Stimulated activated CD4-positive, alpha-beta T cell treated with anti-CD3 and anti-CD28 coated beads, TNF-alpha, amount 100 ng/mL, for 24 hours (primary cell): ENCODE measurements around the gene AR.
"Not testable (repeated sequence)": the region's sequence is repeated elsewhere in the genome, so short reads cannot be mapped to it uniquely, and the experiment has no call there.

Experiments
- DNase-seq, 3 experiments: peaks; one replicate each; pipeline ENCODE4 v3.0.0-alpha.2; 2020; ENCODE audit warnings: low read depth in 3 of 3

AR gene

DNA sequence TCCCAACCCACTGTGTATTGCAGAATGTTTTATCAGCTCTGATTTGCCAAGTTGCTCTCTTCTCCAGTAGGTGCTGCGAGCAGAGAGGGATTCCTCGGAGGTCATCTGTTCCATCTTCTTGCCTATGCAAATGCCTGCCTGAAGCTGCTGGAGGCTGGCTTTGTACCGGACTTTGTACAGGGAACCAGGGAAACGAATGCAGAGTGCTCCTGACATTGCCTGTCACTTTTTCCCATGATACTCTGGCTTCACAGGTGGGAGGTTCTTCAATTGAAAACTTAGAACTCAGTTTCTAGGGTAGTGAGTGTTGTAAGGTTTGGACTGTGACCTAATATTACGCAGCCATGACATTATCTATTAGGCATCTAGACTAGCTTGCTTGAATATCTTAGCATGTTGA, 24.9 kb downstream of the AR start:
- DNase-seq: no peak

DNA sequence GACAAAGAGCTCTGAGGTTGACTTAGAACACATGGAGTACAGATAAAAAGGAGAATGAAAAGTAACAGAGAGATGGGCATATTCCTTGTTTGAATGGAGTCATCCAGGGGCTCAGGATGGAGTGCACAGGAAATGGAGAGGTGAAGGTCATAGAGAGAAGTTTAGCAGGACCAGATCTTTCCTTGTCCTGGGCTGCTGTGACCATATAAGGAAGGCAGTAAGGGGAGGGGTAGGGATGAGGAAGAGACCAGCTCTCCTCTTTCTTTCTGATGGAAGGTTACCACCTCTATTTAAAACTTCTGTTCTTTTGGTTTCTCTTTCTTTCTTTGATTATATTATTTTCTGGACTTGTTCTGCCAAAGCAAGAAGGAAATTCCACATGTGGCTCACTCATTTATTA, 27.0 kb downstream of the AR start:
- no peak for DNase-seq

DNA sequence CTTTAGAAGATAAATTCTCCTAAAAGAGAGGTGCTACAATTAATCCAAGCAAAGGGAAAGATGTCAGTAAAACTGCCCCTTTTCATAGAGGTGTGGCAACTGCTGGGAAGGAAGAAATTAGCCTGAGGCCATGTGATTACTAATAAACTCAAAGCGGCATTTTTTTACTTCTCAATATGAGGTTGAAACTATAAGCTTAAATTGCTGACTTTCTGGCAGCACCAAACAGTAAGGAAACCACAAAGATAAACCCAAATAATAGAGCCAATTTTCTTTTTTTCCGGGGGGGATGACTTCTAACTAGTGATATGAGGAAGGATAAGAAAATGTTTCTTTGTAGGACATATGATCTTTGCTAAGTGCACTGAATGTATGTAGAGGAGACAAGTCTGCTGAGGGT, 30.9 kb downstream of the AR start:
- no peak for DNase-seq

DNA sequence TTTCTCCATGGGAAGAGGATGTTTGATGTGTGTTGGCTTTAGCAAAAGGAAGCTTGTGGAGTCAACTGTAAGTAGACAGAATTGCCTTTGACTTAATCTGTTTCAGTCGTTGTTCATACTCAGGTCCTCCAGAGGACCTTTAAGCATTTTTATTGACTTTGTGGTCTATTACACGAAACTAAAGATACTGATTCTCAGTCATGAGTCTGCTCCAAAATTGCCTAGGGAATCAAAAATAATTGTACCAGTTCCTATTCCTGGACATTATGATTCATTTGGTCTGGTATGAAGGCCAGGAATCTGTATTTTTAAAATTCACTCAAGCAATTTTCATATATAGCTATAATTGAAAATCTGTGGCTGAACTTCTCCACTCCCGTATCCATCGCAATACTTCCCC, 38.6 kb downstream of the AR start:
- DNase-seq: no peak

DNA sequence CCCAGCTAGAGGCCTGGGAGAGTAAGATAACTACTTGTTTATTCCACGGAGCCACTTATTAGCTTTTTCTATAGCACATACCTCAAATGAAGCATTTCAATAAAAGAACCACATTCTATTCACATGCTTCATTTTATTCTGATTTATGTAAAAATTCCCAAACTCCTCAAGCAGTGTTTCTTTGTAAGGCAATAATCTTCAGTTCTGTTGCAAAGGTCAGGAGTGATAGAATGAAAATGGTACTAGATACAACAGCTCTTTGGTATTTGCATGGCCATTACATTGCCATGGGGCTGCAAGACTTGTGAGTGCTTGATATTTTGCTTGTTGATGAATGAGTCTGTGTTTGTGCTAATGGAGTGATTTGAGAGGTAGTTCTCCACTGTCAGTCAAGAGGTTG, 39.4 kb downstream of the AR start:
- DNase-seq: no peak

DNA sequence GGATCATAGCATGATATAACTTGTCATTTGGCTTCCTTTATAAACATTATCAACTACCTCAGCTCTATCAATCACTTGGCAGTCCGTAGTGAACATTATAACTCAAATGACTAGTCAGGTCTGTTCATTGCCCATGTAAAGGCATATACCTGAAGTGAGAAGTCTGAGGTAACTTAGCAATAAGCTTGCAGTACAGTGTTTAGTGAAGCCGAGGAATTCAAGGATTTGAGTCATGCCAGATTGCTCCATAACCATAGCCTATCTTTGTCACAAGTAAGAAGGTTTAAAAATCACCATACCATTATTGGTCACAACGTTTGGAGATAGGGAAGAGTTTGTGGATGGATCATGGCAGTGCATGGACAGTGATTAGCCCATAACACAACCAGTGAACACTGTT, 41.6 kb downstream of the AR start:
- no peak for DNase-seq

DNA sequence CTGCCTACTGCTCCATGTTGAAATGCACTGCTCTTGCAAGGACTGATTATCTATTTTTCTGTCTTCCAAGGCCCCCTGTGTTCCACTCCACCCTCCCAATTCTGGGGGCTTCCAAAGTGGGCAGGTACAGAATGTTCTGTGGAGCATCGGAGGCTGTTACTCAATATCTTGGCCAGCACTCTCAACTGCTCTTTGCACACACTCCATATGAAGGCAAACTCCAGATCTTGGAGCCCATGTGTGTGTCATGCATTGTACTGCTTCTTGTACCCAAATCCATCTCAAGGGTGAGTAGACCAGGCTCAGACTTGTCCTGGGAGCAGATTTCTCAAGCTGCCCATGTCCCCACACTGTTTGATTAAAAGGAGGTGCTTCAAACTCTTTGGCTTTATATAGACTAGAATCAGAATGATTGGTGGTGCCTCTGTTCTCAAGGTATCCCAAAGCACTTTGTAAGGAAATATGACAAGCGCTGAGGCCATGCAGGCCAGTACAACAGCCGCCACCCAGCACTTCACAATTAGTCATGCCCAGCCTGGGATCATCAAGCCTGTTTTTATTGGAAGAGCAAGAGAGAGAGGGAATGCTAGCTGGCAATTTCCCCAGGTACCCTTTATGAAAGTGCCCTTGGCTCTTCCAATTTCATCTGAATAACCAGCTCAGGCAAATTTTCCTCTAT, 44.3 kb downstream of the AR start:
- no peak for DNase-seq

DNA sequence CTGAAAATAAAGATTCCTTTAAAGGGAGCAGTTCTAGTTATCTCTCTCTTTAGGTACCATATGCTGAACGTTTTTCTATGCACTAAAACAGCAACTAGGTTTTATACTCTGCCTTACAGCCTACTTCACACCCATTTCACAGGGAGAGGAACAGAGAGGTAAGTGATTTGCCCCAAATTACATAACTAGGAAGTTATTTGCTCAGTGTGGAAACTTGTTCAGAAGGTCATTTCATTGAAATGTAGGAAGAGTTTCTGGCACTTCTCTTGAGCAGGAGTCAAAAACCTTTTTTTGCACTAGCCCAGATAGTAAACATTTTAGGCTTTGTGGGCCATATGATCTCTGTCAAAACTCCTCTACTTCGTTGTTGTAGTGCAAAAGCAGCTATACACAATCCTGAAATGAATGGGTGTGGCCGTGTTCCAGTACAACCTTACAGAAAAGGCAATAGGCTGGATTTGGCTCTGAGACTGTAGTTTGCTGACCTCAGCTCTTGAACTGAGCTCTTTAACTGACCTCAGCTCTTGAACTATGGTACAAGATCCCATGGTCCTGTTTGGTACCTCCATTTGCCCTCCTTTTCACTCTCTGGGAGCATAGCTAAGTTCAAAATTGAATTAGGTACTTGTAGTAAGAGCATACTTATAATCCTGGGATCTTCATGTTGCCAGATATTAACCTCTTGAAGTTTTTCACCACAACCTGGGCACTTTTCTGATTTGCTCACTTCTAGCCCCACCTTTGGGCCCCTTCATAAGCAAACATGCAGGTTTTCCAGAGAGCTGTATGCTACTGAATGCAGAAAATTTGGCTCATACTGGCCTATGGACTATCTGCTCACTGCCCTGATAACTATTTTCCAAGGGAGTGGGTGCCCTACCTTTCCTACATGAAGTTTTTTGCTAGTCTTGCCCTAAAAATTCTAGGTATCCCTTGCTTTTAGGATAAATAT, 53.3 kb downstream of the AR start:
- DNase-seq: no peak

DNA sequence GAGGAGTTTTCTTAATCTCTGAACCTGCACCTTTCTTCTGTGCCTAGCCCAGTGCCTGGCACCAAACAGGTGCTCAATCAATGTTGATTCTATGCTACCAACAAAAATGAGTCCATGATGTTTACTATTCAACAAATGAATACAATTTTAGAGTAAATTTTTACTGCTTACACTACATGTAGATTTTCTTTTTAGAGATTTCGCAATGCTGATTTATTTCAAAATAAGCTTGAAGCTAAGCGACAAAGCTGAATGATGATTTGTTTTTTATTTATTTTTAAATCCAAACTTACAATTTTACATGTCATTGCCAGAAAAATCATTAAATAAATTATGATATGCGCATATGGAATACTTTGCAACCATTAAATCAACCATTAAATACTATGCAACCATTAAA, 55.7 kb downstream of the AR start:
- no peak for DNase-seq

DNA sequence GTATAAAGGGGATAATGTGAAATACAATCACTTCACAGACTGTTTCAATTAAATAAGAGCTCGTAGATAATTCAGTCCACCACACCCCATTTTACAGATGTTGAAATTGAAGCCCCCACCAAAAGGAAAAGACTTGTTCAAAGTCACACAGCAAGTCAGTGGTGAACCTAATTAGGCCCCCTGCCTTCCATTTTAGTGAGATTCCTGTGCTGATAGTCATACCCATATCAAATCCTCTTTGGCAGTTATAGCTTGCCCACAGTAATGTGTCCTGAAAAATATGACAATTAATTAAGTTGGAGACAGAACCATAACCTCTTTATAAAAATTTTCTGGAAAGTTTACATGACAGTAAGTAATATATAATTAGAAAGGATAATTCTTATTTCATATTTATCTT, 58.0 kb downstream of the AR start:
- no peak for DNase-seq

DNA sequence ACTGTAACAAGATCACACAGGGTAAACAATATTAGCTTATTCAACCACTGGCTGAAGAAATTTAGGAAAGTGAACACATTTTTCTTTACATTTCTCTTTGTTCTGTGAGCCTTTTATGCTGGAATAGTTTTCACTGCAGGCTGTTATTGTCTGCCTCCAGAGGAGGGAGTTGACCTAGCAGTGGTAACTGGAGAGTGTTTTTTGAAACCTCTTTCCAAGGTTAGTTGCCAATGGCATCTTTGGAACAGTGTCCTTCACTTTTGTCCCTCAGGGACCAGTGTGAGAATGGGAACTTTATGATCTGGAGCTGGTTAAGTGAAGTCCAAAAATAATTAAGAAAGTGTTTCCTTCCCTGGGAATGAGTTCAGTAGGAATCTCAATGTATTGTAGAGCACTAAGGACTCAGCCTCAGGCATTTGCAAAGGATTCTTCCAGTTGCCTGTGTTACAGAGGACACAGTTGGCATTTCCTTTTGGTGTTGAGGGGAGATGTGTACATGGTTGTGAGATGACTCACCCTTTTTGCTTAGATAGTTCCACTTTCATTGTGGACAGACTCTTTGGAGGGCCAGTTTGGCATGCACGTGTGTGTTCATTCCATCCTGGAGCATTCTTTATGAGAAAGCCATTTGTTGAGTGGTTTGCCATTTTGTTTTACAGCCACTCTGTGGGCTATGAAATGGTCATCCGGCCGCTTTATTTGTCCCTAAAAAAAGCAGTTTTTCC, 61.3 kb downstream of the AR start:
- DNase-seq: no peak

DNA sequence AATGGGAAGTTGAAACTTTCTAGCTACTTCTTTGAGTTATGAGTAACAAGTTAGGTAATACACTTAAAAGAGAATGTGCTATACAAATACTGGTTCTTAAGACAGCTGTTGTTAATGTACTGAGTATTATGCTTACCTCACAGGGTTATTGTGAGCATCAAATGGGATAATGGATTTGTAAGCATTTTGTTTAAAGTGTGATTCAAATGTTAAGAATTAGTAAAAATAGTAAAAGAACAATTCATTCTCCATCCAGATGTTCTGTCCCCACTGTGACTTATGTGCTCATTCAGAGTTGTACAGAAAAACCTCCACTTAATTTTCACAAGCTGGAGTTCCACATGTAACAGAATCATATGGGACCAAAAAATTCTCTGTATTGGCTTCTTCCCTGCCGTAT, 63.6 kb downstream of the AR start:
- DNase-seq: no peak

DNA sequence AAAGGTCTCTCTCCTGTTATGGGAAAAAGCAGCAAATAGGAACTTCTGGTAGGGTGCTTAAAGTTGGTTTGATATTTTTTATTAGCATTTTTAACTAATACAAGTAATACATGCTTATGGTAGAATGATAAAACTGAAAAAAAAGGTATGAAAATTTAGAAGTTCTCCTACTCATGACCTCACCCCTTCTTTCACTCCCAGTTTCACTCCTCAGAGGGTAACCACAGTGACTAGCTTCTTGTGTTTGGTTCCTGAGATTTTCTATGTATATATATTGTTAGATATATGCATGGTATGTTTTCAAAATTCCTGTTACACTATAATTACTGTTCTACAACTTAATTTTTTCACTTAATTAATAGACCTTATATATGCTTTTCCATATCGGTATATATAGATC, 66.5 kb downstream of the AR start:
- DNase-seq: no peak

DNA sequence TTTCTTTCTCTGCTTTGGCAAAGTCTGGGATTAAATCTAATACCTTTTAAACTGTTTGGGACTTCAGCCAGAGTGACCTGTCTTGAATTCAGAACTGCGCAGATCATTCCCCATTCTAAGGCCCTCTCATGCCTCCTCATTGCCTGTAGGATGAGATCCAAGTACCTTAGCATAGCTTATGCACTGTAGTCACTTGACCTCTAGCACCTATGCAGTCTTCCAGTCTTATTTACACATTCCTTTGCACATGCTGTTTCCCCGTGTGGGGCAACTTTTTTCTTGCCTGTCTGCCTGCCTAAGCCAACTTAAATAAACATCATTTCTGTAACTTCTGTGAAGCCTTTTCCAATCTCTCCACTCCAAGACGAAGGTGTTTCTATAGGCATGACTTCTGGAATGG, 68.4 kb downstream of the AR start:
- no peak for DNase-seq

DNA sequence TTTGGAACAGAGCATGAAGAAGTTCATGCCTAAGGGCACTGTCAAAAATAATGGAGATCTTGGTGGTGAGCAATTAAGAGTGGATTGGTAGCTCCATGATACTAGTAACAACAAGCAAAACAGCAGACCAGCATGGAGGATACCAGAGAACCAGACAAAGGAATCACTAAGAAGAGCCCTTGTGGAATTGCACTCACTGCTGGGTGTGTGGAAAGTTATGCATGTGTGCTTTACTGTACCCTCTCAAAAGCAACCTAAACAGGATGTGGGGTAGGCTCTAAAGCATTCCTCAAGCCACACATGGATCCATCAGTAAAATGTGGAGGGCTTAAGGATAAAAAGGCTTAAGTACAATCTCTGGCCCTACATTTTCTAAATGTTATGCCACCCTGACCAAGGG, 69.5 kb downstream of the AR start:
- DNase-seq: no peak

DNA sequence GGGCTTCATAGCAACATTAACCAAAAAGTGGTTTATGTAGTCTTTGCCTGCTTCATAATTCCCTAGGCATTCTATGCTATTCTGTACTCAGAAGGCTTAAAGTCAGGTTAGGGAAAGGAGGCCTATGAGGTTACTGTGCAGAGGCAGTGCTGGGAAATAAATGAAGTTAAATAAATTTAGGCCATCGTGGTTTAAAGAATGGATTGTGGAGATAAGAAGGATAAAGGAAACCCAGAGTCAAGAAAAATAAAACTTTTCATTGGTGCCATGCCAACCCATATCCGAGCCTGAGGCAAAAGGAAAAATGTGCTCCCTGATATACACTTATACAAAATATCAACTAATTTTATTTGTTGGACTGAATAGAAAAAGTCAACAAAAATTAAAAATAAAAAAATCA, 70.2 kb downstream of the AR start:
- no peak for DNase-seq

DNA sequence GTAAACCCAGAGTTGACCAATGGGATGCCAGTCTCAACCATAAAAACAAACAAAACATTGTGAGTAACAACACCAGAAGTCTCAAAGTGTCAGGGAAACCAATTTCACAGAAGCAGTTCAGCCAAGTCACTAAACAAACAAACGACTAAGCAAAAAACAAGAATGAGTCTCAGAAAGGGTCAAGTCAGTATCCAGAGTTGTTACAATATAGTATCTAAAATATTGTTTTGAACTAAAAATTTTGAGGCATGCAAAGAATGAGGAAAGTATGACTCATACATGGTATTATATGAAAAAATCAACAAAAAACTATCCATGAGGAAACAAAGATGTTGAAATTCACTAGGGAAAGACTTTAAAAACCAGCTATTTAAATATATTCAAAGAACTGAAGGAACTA, 70.6 kb downstream of the AR start:
- DNase-seq: no peak

DNA sequence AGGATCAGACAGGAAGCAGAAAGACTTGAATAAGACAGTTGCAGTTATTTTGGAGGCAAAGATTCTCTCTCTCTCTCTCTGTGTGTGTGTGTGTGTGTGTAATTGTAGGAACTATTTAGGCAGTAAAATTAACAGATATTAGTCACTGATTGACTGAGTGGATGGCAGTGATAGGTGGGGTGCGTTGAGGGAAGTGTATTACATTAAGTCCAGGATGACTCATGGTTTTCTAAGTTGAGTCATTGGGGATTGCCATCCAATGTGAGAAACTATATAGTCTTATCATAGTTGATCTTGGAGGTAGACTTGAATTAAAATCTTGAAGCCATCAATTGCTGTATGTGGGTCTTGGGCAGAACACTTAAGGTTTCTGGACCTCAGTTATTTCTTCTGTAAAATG, 75.4 kb downstream of the AR start:
- DNase-seq: no peak

DNA sequence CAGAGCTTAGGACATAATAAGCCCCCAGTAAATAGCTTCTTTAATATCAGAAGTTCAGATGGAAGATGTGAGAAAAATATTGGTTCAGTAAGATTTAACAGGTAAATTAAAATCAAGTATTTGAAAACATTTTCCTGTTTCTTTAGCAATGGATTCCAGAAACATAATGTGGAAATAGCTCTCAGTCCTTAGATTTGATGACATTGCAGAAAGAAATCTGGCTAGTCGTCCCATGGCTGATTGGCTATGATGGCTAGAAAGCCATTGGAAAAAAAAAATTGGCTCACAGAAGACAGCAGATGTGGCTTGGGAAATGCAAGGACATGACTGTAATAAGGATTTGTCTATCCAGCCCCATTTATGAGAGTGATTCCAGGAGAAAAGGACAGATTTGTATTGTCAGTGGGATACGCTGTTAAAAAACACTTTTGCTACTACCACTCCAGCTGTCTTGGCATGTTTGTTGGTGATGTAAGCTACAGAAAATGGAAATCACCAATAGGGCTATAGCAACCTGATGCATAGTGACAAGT, 78.3 kb downstream of the AR start:
- DNase-seq: no peak

DNA sequence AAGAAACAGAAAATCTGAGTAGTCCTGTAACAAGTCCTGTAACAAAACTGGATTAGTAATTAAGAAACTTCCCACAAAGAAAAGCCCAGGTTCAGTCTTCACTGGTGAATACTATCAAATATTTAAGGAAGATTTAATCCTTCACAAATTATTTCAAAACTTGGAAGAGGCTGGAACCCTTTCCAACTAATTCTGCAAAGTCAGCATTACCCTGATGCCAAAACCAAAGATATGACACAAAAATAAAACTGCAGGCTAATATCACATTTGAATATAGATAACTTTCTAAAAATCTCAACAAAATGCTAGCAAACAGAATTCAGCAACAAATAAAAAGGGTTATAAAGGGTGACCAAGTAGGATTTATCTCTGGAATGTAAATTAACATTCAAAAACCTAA, 80.5 kb downstream of the AR start:
- DNase-seq: no peak

DNA sequence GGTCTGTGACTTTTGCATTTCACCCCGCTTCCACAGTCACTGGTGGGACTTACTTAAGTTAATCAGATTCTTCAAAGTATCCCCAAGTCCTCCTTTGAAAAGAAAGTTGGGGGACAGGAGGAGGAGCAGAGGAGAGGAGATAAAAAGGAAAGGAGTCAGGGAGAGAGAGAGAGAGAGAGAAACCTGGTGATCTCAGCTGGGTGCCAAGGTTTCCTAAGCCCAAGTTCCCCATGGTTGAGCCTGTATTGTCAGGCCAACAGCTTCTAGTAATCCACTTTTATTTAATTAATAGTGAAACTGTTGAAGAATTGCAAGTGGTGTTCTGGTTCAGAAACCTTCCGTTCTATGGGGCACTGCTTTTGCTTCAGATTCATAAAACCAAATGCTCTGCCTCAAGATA, 91.6 kb downstream of the AR start:
- DNase-seq: no peak

DNA sequence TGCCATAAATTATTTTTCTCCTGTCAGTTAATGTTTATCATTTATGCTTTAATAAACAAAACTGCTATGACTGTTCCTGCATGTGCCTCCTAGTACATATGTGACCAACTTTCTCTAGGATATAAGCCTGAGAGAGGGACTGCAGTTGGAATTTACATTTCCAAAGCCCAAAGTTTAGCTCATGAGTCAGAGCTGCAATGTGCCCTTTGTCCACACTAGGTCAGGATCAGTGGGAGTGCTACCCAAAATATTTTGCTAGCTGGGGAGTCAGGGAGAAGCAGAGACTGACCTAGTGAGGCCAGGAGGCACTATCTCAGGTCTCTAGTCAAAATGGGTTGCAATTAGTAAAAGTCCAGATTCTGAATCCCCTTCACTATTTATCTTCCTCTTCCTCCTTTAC, 92.7 kb downstream of the AR start:
- DNase-seq: no peak

DNA sequence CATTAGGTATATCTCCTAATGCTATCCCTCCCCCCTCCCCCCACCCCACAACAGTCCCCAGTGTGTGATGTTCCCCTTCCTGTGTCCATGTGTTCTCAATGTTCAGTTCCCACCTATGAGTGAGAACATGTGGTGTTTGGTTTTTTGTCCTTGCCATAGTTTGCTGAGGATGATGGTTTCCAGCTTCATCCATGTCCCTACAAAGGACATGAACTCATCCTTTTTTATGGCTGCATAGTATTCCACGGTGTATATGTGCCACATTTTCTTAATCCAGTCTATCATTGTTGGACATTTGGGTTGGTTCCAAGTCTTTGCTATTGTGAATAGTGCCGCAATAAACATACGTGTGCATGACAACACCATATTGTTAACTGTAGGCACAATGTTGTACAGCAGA, 93.5 kb downstream of the AR start:
- not testable (repeated sequence) for DNase-seq
